Fibroblast of the conjunctiva (primary cell): ENCODE results near the gene CBR4.
"Not testable (repeated sequence)": the region's sequence is repeated elsewhere in the genome, so short reads cannot be mapped to it uniquely, and the experiment has no call there.

Source experiments
- DNase-seq: peaks from one replicate; pipeline ENCODE4 v3.0.0-alpha.2; 2010; ENCODE audit warnings: low read depth

Gene CBR4

DNA sequence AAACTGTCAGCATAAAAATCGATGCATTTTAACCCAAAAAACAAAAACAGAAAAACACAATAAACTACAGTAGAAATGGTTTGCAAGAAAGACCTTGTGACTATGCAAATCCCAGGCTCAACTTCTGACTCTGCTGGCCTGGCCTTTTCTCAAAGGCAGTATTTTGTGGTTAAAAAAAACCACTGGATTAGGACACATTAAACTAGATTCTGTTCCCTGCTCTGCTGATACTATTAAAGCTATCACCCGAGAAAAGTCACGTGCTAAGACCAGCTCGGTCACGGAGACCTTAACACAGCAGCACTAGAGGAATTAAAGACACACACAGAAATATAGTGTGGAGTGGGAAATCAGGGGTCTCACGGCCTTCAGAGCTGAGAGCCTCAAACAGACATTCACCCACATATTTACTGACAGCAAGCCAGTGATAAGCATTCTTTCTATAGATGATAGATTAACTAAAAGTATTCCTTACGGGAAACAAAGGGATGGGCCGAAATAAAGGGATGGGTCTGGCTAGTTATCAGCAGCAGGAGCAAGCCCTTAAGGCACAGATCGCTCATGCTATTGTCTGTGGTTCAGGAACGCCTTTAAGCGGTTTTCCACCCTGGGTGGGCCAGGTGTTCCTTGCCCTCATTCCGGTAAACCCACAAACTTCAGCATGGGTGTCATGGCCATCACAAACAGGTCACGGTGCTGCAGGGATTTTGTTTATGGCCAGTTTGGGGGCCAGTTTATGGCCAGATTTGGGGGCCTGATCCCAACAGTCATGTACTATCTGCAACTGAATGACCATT is 16.1 kb downstream of the CBR4 start:
- no peak for DNase-seq

DNA sequence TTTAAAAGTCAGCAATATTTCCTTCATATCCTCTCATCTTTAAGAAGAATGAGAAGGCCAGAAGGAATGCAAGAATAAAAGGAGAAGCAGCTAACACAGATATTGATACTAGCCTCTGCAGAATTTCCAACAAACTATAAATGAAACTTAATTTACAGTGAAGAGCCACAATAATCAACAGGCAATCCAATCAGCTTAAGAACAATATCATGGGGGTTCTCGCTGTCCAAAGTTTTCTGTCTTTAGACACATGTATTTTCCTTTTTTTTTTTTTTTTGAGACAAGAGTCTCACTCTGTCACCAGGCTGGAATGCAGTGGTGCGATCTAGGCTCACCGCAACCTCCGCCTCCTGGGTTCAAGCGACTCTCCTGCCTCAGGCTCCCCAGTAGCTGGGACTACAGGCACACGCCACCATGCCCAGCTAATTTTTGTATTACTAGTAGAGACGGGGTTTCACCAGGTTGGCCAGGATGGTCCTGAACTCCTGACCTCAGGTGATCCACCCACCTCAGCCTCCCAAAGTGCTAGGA is 17.0 kb downstream of the CBR4 start:
- DNase-seq, result not testable (repeated sequence)

DNA sequence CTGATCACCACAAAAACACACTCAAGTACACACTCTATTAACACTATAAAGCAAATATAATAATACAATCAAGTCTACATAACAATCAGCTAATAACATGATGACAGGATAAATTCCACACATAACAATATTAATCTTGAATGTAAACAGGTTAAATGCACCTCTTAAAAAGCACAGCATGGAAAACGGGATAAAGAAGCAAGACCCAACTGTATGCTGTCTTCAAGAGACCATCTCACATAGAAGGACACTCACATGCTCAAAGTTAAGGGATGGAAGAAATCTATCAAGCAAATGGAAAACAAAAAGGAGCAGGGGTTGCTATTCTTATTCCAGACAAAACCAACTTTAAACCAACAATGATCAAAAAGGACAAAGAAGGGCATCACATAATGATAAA is 28.1 kb downstream of the CBR4 start:
- no peak for DNase-seq

DNA sequence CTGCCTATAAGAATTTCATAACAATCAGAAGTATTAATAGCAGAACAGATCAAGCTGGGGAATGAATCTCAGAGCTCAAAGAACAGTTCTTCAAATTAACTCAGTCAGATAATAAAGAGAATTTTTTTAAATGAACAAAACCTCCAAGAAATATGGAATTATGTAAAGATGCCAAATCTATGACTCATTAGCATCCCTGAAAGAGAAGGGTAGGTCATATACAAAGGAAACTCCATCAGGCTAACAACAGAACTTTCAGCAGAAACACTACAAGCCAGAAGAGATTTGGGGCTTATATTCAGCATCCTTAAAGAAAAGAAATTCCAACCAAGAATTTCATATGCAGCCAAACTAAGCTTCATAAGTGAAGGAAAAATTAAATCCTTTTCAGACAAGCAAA is 28.6 kb downstream of the CBR4 start:
- no peak for DNase-seq

GRCh38 chr4:168979338-168979737 is 30.7 kb downstream of the CBR4 start:
- no peak for DNase-seq

DNA sequence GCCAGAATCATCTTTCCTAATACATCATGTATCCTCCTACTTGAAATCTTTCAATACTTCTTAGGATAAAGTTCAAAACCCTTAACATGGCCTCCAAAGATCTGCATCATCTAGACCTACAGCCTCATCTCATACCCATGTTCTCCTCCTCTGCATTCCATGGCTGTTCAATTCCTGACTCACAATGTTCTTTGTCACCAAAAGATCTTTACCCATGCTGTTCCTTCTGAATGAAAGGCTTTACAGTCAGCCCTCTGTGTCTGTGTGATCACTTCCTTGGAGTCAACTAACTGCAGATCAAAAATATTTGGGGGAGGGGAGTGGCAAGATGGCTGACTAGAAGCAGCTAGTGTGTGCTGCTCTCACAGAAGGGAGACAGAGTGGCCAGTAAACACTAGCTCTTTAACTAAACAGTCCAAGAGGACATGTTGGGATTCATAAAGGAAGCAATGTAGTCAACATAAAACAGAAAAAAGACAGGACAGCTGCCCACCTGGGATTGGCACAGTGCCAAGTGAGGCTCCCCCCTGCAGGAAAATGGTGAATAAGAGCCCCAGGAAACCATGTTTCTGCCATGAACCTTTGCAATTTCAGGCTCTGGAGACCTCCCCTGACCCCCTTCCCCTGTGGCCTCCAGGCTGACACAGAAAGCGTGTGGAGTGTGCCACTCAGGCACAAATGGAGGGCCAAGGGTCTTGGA is 31.9 kb downstream of the CBR4 start:
- DNase-seq, result no peak

- DNase-seq, result no peak
Observed at GRCh38 chr4:168972596-168972995, 37.5 kb downstream of the CBR4 start.

- DNase-seq, result no peak
Observed at GRCh38 chr4:168960716-168961115, 49.3 kb downstream of the CBR4 start.

- peak; percentile 4 for DNase-seq
Observed at GRCh38 chr4:168955674-168956073, 54.4 kb downstream of the CBR4 start.

- DNase-seq, result not testable (repeated sequence)
Observed at GRCh38 chr4:168952821-168953246, 57.2 kb downstream of the CBR4 start.

- DNase-seq, result no peak
Observed at GRCh38 chr4:168945291-168945690, 64.8 kb downstream of the CBR4 start.

DNA sequence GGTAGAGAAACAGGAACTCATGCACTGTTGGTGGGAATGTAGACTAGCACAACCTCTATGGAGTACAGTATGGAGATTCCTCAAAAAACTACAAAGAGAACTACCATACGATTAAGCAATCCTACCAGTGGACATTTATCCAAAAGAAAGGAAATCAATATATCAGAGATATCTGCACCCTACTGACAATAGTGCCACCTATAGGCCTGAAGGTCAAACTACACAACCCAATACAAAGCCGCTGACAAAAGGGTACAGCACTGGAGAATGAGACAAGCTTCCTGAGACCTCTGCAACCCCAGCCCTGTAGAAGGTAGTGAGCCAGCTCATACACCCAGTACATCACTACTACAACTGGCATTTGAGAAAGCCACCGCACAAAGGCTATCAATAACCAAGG is 67.1 kb downstream of the CBR4 start:
- DNase-seq, result no peak
